GM20431 (cell line): ENCODE measurements around the gene SCO1.

ENCODE experiments used
- in situ Hi-C: fragments of 300-500 bp; cut with MseI, MboI; formaldehyde crosslinking; loops from one replicate; pipeline ENCODE4 v1.15.0; 2020; ENCODE audit warnings: low sequenced_read_pairs; ENCODE audit not compliant: unreplicated experiment

Gene SCO1

GRCh38 chr17:10697092-10698081 lies at the start of gene SCO1, which contains the start of gene ADPRM:
TSS of gene SCO1 (minus strand) at chr17:10697533. CDS start at chr17:10697507, 26 bp downstream.
TSS of gene ADPRM (plus strand) at chr17:10697594. CDS start at chr17:10704927, 7,333 bp downstream.
- in situ Hi-C loops = no loop called here

GRCh38 chr17:10745231-10745630 lies 47.9 kb upstream of the SCO1 start:
- in situ Hi-C loops = loop anchor here (25.0 kb wide), 1 partner anchor 92 kb away; the partner anchor contains the start of gene PIRT

- in situ Hi-C loops = loop anchor here (25.0 kb wide), 1 partner anchor 93 kb away; the partner anchor contains the start of gene PIRT
Measured at GRCh38 chr17:10744501-10745000, 47.2 kb upstream of the SCO1 start.

GRCh38 chr17:10743316-10744009 lies 46.1 kb upstream of the SCO1 start:
- in situ Hi-C loops = loop anchor here (25.0 kb wide), 1 partner anchor 94 kb away; the partner anchor contains the start of gene PIRT

- in situ Hi-C loops = loop anchor here (25.0 kb wide), 1 partner anchor 95 kb away; the partner anchor contains the start of gene PIRT
Measured at GRCh38 chr17:10742431-10742830, 45.1 kb upstream of the SCO1 start.

- in situ Hi-C loops = loop anchor here (25.0 kb wide), 1 partner anchor 96 kb away; the partner anchor contains the start of gene PIRT
Measured at GRCh38 chr17:10741416-10742135, 44.2 kb upstream of the SCO1 start.

GRCh38 chr17:10739386-10739785 lies 42.1 kb upstream of the SCO1 start:
- in situ Hi-C loops = loop anchor here (25.0 kb wide), 1 partner anchor 98 kb away; the partner anchor contains the start of gene PIRT

GRCh38 chr17:10738521-10739258 lies 41.4 kb upstream of the SCO1 start:
- in situ Hi-C loops = loop anchor here (25.0 kb wide), 1 partner anchor 99 kb away; the partner anchor contains the start of gene PIRT

- in situ Hi-C loops = loop anchor here (25.0 kb wide), 1 partner anchor 100 kb away; the partner anchor contains the start of gene PIRT
Measured at GRCh38 chr17:10737736-10738135, 40.4 kb upstream of the SCO1 start.

- in situ Hi-C loops = loop anchor here (25.0 kb wide), 1 partner anchor 100 kb away; the partner anchor contains the start of gene PIRT
Measured at GRCh38 chr17:10737168-10737622, 39.9 kb upstream of the SCO1 start.

- in situ Hi-C loops = loop anchor here (25.0 kb wide), 1 partner anchor 101 kb away; the partner anchor contains the start of gene PIRT
Measured at GRCh38 chr17:10735821-10736220, 38.5 kb upstream of the SCO1 start.

GRCh38 chr17:10735251-10735650 lies 37.9 kb upstream of the SCO1 start:
- in situ Hi-C loops = loop anchor here (25.0 kb wide), 1 partner anchor 102 kb away; the partner anchor contains the start of gene PIRT

GRCh38 chr17:10733666-10734065 lies 36.3 kb upstream of the SCO1 start:
- in situ Hi-C loops = loop anchor here (25.0 kb wide), 1 partner anchor 104 kb away; the partner anchor contains the start of gene PIRT

- in situ Hi-C loops = loop anchor here (25.0 kb wide), 1 partner anchor 105 kb away; the partner anchor contains the start of gene PIRT
Measured at GRCh38 chr17:10732121-10732520, 34.8 kb upstream of the SCO1 start.

- in situ Hi-C loops = loop anchor here (25.0 kb wide), 1 partner anchor 106 kb away; the partner anchor contains the start of gene PIRT
Measured at GRCh38 chr17:10731408-10731879, 34.1 kb upstream of the SCO1 start.

- in situ Hi-C loops = loop anchor here (25.0 kb wide), 1 partner anchor 107 kb away; the partner anchor contains the start of gene PIRT
Measured at GRCh38 chr17:10730247-10730646, 32.9 kb upstream of the SCO1 start.

- in situ Hi-C loops = loop anchor here (25.0 kb wide), 1 partner anchor 108 kb away; the partner anchor contains the start of gene PIRT
Measured at GRCh38 chr17:10729334-10730193, 32.2 kb upstream of the SCO1 start, which contains the start of gene TMEM220. TSS of gene TMEM220 (minus strand) at chr17:10730023. CDS start at chr17:10729851, 172 bp downstream.
